ENCODE measurements around the gene CDH23. TPM values are rescaled to one million over a fixed set of nuclear protein-coding genes. Genes with fewer than 3 reads are reported as not detected.

Gene CDH23
- total and polyA plus RNA-seq, 2 of the 8 experiments (the other 6 are each of a cell fraction or from before 2014, with no cell fraction given): 1.9 to 4.9 TPM

- Histone ChIP-seq H3K56ac (replicated peaks; ENCODE audit: insufficient read length, low read depth, low read length) (no peak overlapping the region), H3K14ac (ENCODE audit: insufficient read length) (no peak overlapping the region), H4K91ac (replicated peaks; ENCODE audit: insufficient read length, low read length) (no peak overlapping the region), H3K27me3 (replicated peaks in 1 of 4; ENCODE audit: control insufficient read depth in 3 of 4, extremely low read depth in 1 of 4, insufficient read depth in 3 of 4, low read length in 3 of 4) (no peaks in the 10 kb centered on the region; a peak in 1 of 7 replicates), H3K18ac (ENCODE audit: extremely low read depth, low read length) (no peak overlapping the region), H3K79me1 (ENCODE audit: low read depth, low read length) (no peaks in the 10 kb centered on the region), H3K23me2 (ENCODE audit: low read depth, low read length) (no peaks in the 10 kb centered on the region), H3K4me3 (ENCODE audit: extremely low read depth in 1 of 4, insufficient read depth in 2 of 4, low read depth in 3 of 4, low read length in 4 of 4) (no peak overlapping the region), H2BK20ac (ENCODE audit: low read length) (no peak overlapping the region), H2BK12ac (ENCODE audit: low read depth, low read length) (no peak overlapping the region), H3K4me1 (replicated peaks in 1 of 4; ENCODE audit: control insufficient read depth in 3 of 4, insufficient read depth in 4 of 4, low read length in 3 of 4) (peaks cover 0 to 7% (median 4%) of the 10 kb centered on the region in 4 experiments; a peak in 4 of 7 replicates), H4K20me1 (replicated peaks in 1 of 2; ENCODE audit: control insufficient read depth in 1 of 2, insufficient read depth in 2 of 2, low read length in 2 of 2) (no peaks in the 10 kb centered on the region), H2BK5ac (ENCODE audit: low read depth, low read length) (0 out of 2 replicates have a peak overlapping the region, but pooled peaks have one; percentile 24), H3K27ac (ENCODE audit: low read depth, low read length) (no peak overlapping the region), H2BK120ac (replicated peaks; ENCODE audit: low read depth, low read length) (no peak overlapping the region), H3K4me2 (ENCODE audit: insufficient read depth in 1 of 2, low read depth in 2 of 2, low read length in 2 of 2) (no peak overlapping the region), H2AFZ (ENCODE audit: low read length) (no peak overlapping the region), H3K9ac (replicated peaks in 1 of 4; ENCODE audit: extremely low read depth in 1 of 4, low read depth in 3 of 4, low read length in 3 of 4) (no peak overlapping the region), H4K5ac (ENCODE audit: insufficient read length, low read depth, low read length) (no peak overlapping the region), H3K36me3 (ENCODE audit: control insufficient read depth in 2 of 4, insufficient read depth in 4 of 4, low read length in 3 of 4) (no peaks in the 10 kb centered on the region), H4K8ac (ENCODE audit: extremely low read depth, insufficient read depth, low read length) (peak overlapping the region; percentile 59; the same call in 1 of the 2 replicates), H3K79me2 (ENCODE audit: control insufficient read depth in 1 of 2, insufficient read depth in 2 of 2, low read length in 2 of 2) (no peaks in the 10 kb centered on the region), H2BK15ac (ENCODE audit: low read length) (no peak overlapping the region), H3K4ac (replicated peaks; ENCODE audit: insufficient read length, low read depth, low read length) (peak overlapping the region; percentile 15), H2AK5ac (ENCODE audit: low read depth, low read length) (no peak overlapping the region), H3K23ac (ENCODE audit: insufficient read length) (no peak overlapping the region), H3K9me3 (ENCODE audit: insufficient read depth in 2 of 2, low read depth in 1 of 2, low read length in 1 of 2) (no peaks in the 10 kb centered on the region)
- CTCF ChIA-PET (ENCODE audit: partially characterized antibody): interaction anchor here (0.6 to 1.8 kb wide), 11 partner anchors 9 to 445 kb away, joined by 3 to 15 read pairs (median 4); no protein-coding TSS in a partner anchor
- POLR2A ChIA-PET (ENCODE audit: partially characterized antibody): no interaction called here
- DNase-seq (ENCODE audit: low read depth in 1 of 2, low spot score in 2 of 2): no peak
- WGBS, 2 experiments (ENCODE audit: extremely low coverage in 1 of 2, insufficient coverage in 1 of 2, insufficient read length in 1 of 2, insufficient replicate concordance in 2 of 2, low coverage in 1 of 2, low lambda C conversion rate in 2 of 2, missing lambda C conversion rate in 1 of 2): 89% methylated on average over 3 of the region's 3 CpGs; no CpG with 5 or more reads in 1 of the 2 experiments
- no peak for FAIRE-seq
- TF ChIP-seq SP1 (IDR thresholded peaks at IDR 0.05; ENCODE audit: low read depth, low read length): no peak
- TF ChIP-seq TCF12 (IDR thresholded peaks at IDR 0.05; ENCODE audit: low read depth, low read length): no peak
- no peak for TF ChIP-seq SRF (IDR thresholded peaks at IDR 0.05; ENCODE audit: low read depth, low read length)
- TF ChIP-seq CBX5 (IDR thresholded peaks at IDR 0.05; ENCODE audit: low read depth, low read length): no peak
- TF ChIP-seq CTCF (IDR thresholded peaks at IDR 0.05; ENCODE audit: control extremely low read depth in 1 of 3, insufficient read depth in 1 of 3, low read depth in 1 of 3, low read length in 3 of 3): no peak
- TF ChIP-seq POLR2AphosphoS5 (IDR thresholded peaks at IDR 0.05; ENCODE audit: low read depth, low read length): no peak
- TF ChIP-seq PHF8 (conservative IDR thresholded peaks at IDR 0.05; ENCODE audit: low read depth, low read length): no peak
- TF ChIP-seq HDAC6 (IDR thresholded peaks at IDR 0.05; ENCODE audit: low read depth, low read length): no peak
- TF ChIP-seq SP2 (IDR thresholded peaks at IDR 0.05; ENCODE audit: low read length): no peak
- TF ChIP-seq RNF2 (IDR thresholded peaks at IDR 0.05; ENCODE audit: borderline replicate concordance, low read depth, low read length, missing control alignments, poor library complexity, severe bottlenecking): no peak
- TF ChIP-seq BACH1 (IDR thresholded peaks at IDR 0.05; ENCODE audit: low read length): no peak
- TF ChIP-seq CTBP2 (IDR thresholded peaks at IDR 0.05; ENCODE audit: borderline replicate concordance, insufficient read depth, insufficient read length, low read length): no peak
These were observed 364.4 kb downstream of the CDH23 start for GRCh38 chr10:71761105-71761511.
